Measurements from ENCODE around the gene CLDN10.

CLDN10 gene

GRCh38 chr13:95596701-95597100 lies 44.2 kb downstream of the CLDN10 start:
- DNase-seq (ENCODE audit: extremely low read depth in 1 of 2, low read depth in 1 of 2) = no peak

- no peak for DNase-seq (ENCODE audit: extremely low read depth in 1 of 2, low read depth in 1 of 2)
Observed at GRCh38 chr13:95601216-95601615, 48.7 kb downstream of the CLDN10 start.

GRCh38 chr13:95601906-95602305 lies 49.4 kb downstream of the CLDN10 start:
- no peak for DNase-seq (ENCODE audit: extremely low read depth in 1 of 2, low read depth in 1 of 2)

GRCh38 chr13:95603887-95604555 lies 51.5 kb downstream of the CLDN10 start:
- no peak for DNase-seq (ENCODE audit: extremely low read depth in 1 of 2, low read depth in 1 of 2)

- DNase-seq (ENCODE audit: extremely low read depth in 1 of 2, low read depth in 1 of 2) = no peak
Observed at GRCh38 chr13:95604556-95604915, 52.0 kb downstream of the CLDN10 start.

GRCh38 chr13:95605448-95606125 lies 53.1 kb downstream of the CLDN10 start:
- no peak for DNase-seq (ENCODE audit: extremely low read depth in 1 of 2, low read depth in 1 of 2)

- no peak for DNase-seq (ENCODE audit: extremely low read depth in 1 of 2, low read depth in 1 of 2)
Observed at GRCh38 chr13:95607366-95607765, 54.8 kb downstream of the CLDN10 start.

GRCh38 chr13:95608640-95609323 lies 56.3 kb downstream of the CLDN10 start:
- no peak for DNase-seq (ENCODE audit: extremely low read depth in 1 of 2, low read depth in 1 of 2)

GRCh38 chr13:95614641-95615245 lies 62.2 kb downstream of the CLDN10 start:
- DNase-seq (ENCODE audit: extremely low read depth in 1 of 2, low read depth in 1 of 2) = no peak

- no peak for DNase-seq (ENCODE audit: extremely low read depth in 1 of 2, low read depth in 1 of 2)
Observed at GRCh38 chr13:95615539-95615938, 63.0 kb downstream of the CLDN10 start.

- no peak for DNase-seq (ENCODE audit: extremely low read depth in 1 of 2, low read depth in 1 of 2)
Observed at GRCh38 chr13:95620030-95620824, 67.7 kb downstream of the CLDN10 start.

GRCh38 chr13:95620825-95621498 lies 68.4 kb downstream of the CLDN10 start:
- DNase-seq (ENCODE audit: extremely low read depth in 1 of 2, low read depth in 1 of 2) = no peak

GRCh38 chr13:95623141-95623540 lies 70.6 kb downstream of the CLDN10 start:
- DNase-seq (ENCODE audit: extremely low read depth in 1 of 2, low read depth in 1 of 2) = no peak

GRCh38 chr13:95624020-95624419 lies 71.5 kb downstream of the CLDN10 start:
- DNase-seq (ENCODE audit: extremely low read depth in 1 of 2, low read depth in 1 of 2) = no peak

- no peak for DNase-seq (ENCODE audit: extremely low read depth in 1 of 2, low read depth in 1 of 2)
Observed at GRCh38 chr13:95626768-95627167, 74.2 kb downstream of the CLDN10 start.

- no peak for DNase-seq (ENCODE audit: extremely low read depth in 1 of 2, low read depth in 1 of 2)
Observed at GRCh38 chr13:95627590-95627989, 75.1 kb downstream of the CLDN10 start.

- no peak for DNase-seq (ENCODE audit: extremely low read depth in 1 of 2, low read depth in 1 of 2)
Observed at GRCh38 chr13:95628488-95628887, 76.0 kb downstream of the CLDN10 start.

GRCh38 chr13:95629071-95629470 lies 76.6 kb downstream of the CLDN10 start:
- no peak for DNase-seq (ENCODE audit: extremely low read depth in 1 of 2, low read depth in 1 of 2)

All from stimulated activated CD8-positive, alpha-beta memory T cell treated with anti-CD3 and anti-CD28 coated beads, Interleukin-7, amount 100 ng/mL, for 48 hours (primary cell).